ENCODE measurements around the gene FYN. TPM values are rescaled to one million over a fixed set of nuclear protein-coding genes. Genes with fewer than 3 reads are reported as not detected.

FYN gene
- total RNA-seq, 2 donors from 2014 or later = 25.7 to 83.1 TPM

GRCh38 chr6:111846492-111847409 lies 26.5 kb downstream of the FYN start:
- no peak for DNase-seq
- Histone ChIP-seq H3K4me1 (peaks cover 3% of the 10 kb centered on the region), H3K4me3 (no peak overlapping the region), H3K9me3 (no peaks in the 10 kb centered on the region), H3K27ac (no peak overlapping the region), H3K36me3 (replicated peaks in 1 of 2; ENCODE audit: insufficient read depth in 1 of 2, low read depth in 2 of 2) (no peaks in the 10 kb centered on the region), H3K27me3 (no peaks in the 10 kb centered on the region)
- no peak for TF ChIP-seq POLR2A (IDR thresholded peaks at IDR 0.05)
- WGBS, 2 donors = 27 to 48% methylated on average over 4 to 5 of the region's 5 CpGs
- intact Hi-C loops (cut with DNase I) = no loop called here
- ATAC-seq = no peak

GRCh38 chr6:111846066-111846465 lies 27.2 kb downstream of the FYN start:
- WGBS, 2 donors = 64% methylated on average over 4 of the region's 4 CpGs
- intact Hi-C loops (cut with DNase I) = no loop called here
- ATAC-seq = no peak
- DNase-seq = no peak
- Histone ChIP-seq H3K27ac (no peak overlapping the region), H3K9me3 (no peaks in the 10 kb centered on the region), H3K27me3 (no peaks in the 10 kb centered on the region), H3K4me3 (no peak overlapping the region), H3K36me3 (replicated peaks in 1 of 2; ENCODE audit: insufficient read depth in 1 of 2, low read depth in 2 of 2) (no peaks in the 10 kb centered on the region), H3K4me1 (peaks cover 3% of the 10 kb centered on the region)
- TF ChIP-seq CTCF (IDR thresholded peaks at IDR 0.05) (no peak), POLR2A (IDR thresholded peaks at IDR 0.05) (no peak)

GRCh38 chr6:111845441-111845871 lies 27.8 kb downstream of the FYN start:
- DNase-seq (no peak), ATAC-seq (no peak)
- intact Hi-C loops (cut with DNase I) = no loop called here
- Histone ChIP-seq H3K4me3 (no peak overlapping the region), H3K27ac (no peak overlapping the region), H3K4me1 (peaks cover 3% of the 10 kb centered on the region), H3K9me3 (no peaks in the 10 kb centered on the region), H3K27me3 (no peaks in the 10 kb centered on the region), H3K36me3 (replicated peaks in 1 of 2; ENCODE audit: insufficient read depth in 1 of 2, low read depth in 2 of 2) (no peaks in the 10 kb centered on the region)
- TF ChIP-seq POLR2A (IDR thresholded peaks at IDR 0.05) = no peak
- no peak for TF ChIP-seq CTCF (IDR thresholded peaks at IDR 0.05)
- WGBS, 2 donors = 65 to 80% methylated on average over 8 of the region's 8 CpGs

GRCh38 chr6:111844921-111845320 lies 28.3 kb downstream of the FYN start:
- intact Hi-C loops (cut with DNase I) = no loop called here
- no peaks in the 10 kb centered on the region for H3K27me3 ChIP-seq
- no peaks in the 10 kb centered on the region for H3K36me3 ChIP-seq (replicated peaks in 1 of 2; ENCODE audit: insufficient read depth in 1 of 2, low read depth in 2 of 2)
- H3K4me3 ChIP-seq = no peak overlapping the region
- H3K27ac ChIP-seq = no peak overlapping the region
- TF ChIP-seq POLR2A (IDR thresholded peaks at IDR 0.05) (no peak), CTCF (IDR thresholded peaks at IDR 0.05) (no peak)
- DNase-seq (no peak), ATAC-seq (no peak)
- peaks cover 3% of the 10 kb centered on the region for H3K4me1 ChIP-seq
- WGBS, 2 donors = 72 to 83% methylated on average over 2 of the region's 2 CpGs
- H3K9me3 ChIP-seq = no peaks in the 10 kb centered on the region

- TF ChIP-seq CTCF (IDR thresholded peaks at IDR 0.05) = no peak
- TF ChIP-seq POLR2A (IDR thresholded peaks at IDR 0.05) = no peak
- H3K36me3 ChIP-seq (replicated peaks in 1 of 2; ENCODE audit: insufficient read depth in 1 of 2, low read depth in 2 of 2) = no peaks in the 10 kb centered on the region
- ATAC-seq (no peak), DNase-seq (no peak)
- intact Hi-C loops (cut with DNase I) = no loop called here
- H3K4me3 ChIP-seq = no peak overlapping the region
- no peak overlapping the region for H3K27ac ChIP-seq
- H3K27me3 ChIP-seq = no peaks in the 10 kb centered on the region
- 52 to 63% methylated on average over 4 of the region's 4 CpGs for whole genome bisulfite sequencing, 2 donors
- no peaks in the 10 kb centered on the region for H3K9me3 ChIP-seq
- H3K4me1 ChIP-seq = peaks cover 3% of the 10 kb centered on the region
These were observed 28.9 kb downstream of the FYN start for GRCh38 chr6:111844376-111844775.
